GM13977 (cell line): ENCODE results near the gene GADD45A.

Experiments used
- DNase-seq: peaks from one replicate; pipeline ENCODE4 v3.0.0; 2012; ENCODE audit warnings: low spot score
- in situ Hi-C: fragments of 300-500 bp; cut with MboI; formaldehyde crosslinking; loops from one replicate; pipeline ENCODE4 v1.12.0; 2022; ENCODE audit warnings: low sequenced_read_pairs, low pct_unique_long_range_greater_than_20kb, mixed read lengths, inconsistent platforms; ENCODE audit not compliant: unreplicated experiment
- TF ChIP-seq, protein P1 (sequence below): IDR thresholded peaks from 2 replicates; pipeline ENCODE4 v1.5.1; 2012; ENCODE audit warnings: mild to moderate bottlenecking, control low read depth; ENCODE audit not compliant: insufficient read depth; ENCODE audit errors: extremely low read depth, missing control alignments

Gene GADD45A

DNA sequence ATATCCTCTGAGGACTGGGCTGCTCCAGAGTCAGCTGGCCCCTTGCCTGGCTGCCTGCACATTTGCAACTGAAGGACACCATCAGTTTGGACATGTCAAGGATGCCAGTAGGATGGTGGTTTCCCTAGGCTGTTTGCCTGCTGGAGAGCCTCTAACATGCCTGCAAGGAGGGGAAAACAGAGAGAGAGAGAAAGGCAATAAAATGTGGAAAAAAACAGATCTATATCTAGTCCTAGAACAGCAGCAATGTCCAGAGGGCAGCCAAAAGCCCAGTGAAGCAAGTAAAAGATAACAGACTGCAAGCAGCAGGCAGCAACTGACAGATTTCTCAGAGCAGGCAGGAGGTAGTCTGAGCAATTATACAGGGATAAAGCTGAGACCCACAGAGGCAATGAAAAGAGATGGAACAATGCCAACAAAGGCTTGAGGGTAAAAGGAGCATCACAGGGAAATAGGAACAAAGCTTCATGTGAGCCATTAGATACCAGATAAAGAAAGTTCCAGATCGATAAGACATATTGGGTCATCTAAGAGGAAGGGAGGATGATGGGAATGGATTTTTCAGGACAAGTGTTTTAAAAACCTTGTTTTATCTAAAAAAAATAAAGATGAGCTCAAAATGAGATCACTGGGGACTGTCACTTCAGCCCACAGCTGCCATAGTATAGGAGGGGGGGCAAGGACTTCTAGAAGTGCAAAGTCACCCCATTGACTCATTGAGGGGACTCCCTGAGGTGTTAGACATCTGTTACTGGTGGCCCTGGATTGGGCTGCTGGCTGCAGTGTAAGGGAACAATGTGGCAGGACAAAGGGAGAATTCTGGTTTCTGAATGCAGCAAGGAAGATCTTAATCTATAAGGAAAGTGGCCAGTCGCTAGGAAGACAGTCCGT lies 38.6 kb upstream of the GADD45A start:
- in situ Hi-C loops = no loop called here
- DNase-seq = no peak
- TF ChIP-seq, protein P1, sequence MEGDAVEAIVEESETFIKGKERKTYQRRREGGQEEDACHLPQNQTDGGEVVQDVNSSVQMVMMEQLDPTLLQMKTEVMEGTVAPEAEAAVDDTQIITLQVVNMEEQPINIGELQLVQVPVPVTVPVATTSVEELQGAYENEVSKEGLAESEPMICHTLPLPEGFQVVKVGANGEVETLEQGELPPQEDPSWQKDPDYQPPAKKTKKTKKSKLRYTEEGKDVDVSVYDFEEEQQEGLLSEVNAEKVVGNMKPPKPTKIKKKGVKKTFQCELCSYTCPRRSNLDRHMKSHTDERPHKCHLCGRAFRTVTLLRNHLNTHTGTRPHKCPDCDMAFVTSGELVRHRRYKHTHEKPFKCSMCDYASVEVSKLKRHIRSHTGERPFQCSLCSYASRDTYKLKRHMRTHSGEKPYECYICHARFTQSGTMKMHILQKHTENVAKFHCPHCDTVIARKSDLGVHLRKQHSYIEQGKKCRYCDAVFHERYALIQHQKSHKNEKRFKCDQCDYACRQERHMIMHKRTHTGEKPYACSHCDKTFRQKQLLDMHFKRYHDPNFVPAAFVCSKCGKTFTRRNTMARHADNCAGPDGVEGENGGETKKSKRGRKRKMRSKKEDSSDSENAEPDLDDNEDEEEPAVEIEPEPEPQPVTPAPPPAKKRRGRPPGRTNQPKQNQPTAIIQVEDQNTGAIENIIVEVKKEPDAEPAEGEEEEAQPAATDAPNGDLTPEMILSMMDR = no peak

DNA sequence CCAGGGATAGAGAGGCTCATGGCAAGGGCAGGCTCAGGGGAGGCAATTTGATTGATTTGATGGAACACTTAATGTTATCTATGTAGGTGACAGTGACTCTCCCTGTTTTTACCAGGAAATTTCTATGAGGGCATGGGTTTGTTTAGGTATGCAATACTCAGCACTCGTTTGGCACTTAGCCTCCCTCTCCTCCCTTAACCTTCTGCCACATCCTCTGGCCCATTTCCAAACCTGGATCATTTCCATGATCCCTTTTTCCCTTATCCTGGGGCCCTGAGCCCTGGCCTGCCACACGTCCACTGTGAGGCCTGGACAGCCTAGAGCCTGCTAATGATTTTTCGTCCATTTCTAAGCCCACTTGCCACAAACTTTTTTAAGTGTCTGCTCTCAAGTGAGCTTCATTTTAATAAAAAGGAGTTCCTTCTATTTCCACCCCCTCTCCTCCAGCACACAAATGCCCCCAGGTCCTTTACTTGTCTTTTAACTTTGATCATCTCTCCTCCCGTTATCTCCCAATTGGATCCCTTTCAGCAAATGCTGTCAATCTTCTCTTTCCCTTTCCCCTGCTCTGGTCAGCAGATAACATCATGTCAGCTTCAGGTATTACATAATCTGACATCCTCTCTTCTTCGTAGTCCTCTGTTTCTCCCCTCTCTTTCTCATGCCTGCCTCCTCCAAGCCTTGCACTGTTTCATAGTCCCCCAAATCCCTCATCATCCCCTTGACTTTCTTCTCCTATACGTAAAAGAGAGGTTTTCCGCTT lies 37.8 kb upstream of the GADD45A start:
- no peak for DNase-seq
- TF ChIP-seq, protein P1 = no peak
- in situ Hi-C loops = no loop called here

GRCh38 chr1:67647814-67648358 lies 37.1 kb upstream of the GADD45A start:
- no peak for DNase-seq
- TF ChIP-seq, protein P1 = no peak
- in situ Hi-C loops = no loop called here

DNA sequence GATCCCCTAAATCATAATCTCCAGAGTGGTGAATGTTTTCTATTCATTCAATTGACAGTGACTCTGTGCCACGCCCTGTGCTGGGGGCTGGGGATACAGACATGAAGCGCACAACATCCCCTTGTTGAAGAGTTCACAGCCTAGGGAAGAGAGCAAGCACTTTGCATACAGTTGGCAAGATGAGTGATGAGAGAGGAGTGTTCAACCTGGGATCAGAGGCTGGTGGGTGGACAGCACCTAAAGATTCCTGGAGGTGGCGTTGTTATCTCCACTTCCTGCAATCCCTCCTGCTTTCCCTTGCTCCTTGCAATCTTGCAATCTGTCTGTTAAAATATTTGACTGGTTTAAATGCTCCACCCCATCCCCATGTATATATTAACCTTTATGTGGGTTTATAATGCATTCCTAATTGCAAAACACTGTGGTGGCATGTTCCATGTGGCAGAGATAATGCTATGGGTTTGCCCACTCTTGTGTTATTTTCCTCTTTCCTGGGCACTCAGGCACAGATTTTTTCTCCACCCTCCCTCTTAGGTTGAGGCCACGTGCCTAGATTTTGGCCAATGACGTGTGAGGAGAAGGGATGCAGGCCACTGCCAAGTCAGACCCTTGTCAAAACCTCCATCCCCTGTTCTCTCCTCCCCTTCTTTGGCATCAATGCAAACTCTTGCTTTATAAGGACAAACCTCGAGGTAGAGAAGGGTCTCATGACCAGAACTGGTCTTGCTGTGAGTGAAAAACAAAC lies 36.2 kb upstream of the GADD45A start:
- TF ChIP-seq, protein P1 = no peak
- in situ Hi-C loops = no loop called here
- no peak for DNase-seq

GRCh38 chr1:67650061-67650460 lies 34.9 kb upstream of the GADD45A start:
- DNase-seq = no peak
- in situ Hi-C loops = no loop called here
- TF ChIP-seq, protein P1 = no peak

- in situ Hi-C loops = no loop called here
- DNase-seq = no peak
- TF ChIP-seq, protein P1 = no peak
These were observed 34.0 kb upstream of the GADD45A start for GRCh38 chr1:67651031-67651430.
